ENCODE measurements around the gene HMCES. TPM values are rescaled to one million over a fixed set of nuclear protein-coding genes. Genes with fewer than 3 reads are reported as not detected.

Gene HMCES
- total and polyA plus RNA-seq, 2 donors (not counting 1 experiment from before 2014, with no cell fraction given): 22.5 to 35.6 TPM

GRCh38 chr3:129317014-129317771 lies 38.5 kb downstream of the HMCES start:
- 22% methylated on average over 8 of the region's 15 CpGs for WGBS (ENCODE audit: insufficient coverage)
- Histone ChIP-seq H3K9ac (ENCODE audit: low read length) (peak overlapping the region; percentile 74), H3K4me3 (ENCODE audit: control extremely low read depth in 1 of 5, extremely low read depth in 1 of 5, insufficient read depth in 1 of 5, low read depth in 2 of 5, low read length in 4 of 5) (peak overlapping the region in 4 of 5 experiments; percentile 77 to 84 (median 82)), H2AFZ (ENCODE audit: insufficient read depth, low read depth, low read length, poor library complexity, severe bottlenecking) (peak overlapping the region; percentile 94), H3K9me3 (ENCODE audit: control extremely low read depth in 1 of 3, control insufficient read depth in 2 of 3, insufficient read depth in 1 of 3, low read length in 2 of 3) (no peaks in the 10 kb centered on the region), H3K4me1 (ENCODE audit: control insufficient read depth in 2 of 2, insufficient read depth in 2 of 2, low read length in 2 of 2) (peaks cover 26 to 37% of the 10 kb centered on the region in 2 donors), H3K27me3 (replicated peaks in 1 of 4; ENCODE audit: control extremely low read depth in 1 of 4, control insufficient read depth in 3 of 4, insufficient read depth in 4 of 4, low read length in 3 of 4) (peaks cover 0 to 30% (median 15%) of the 10 kb centered on the region in 4 experiments), H3K79me2 (ENCODE audit: control insufficient read depth, insufficient read depth, low read length) (peaks cover 4% of the 10 kb centered on the region), H3K36me3 (replicated peaks in 1 of 2; ENCODE audit: control extremely low read depth in 1 of 2, control insufficient read depth in 1 of 2, extremely low read depth in 1 of 2, insufficient read depth in 2 of 2, low read length in 1 of 2) (no peaks in the 10 kb centered on the region), H4K20me1 (ENCODE audit: control insufficient read depth, insufficient read depth, low read length, poor library complexity, severe bottlenecking) (peaks cover 19% of the 10 kb centered on the region), H3K27ac (ENCODE audit: low read length in 2 of 2) (no peak overlapping the region), H3K4me2 (replicated peaks; ENCODE audit: low read depth, low read length, poor library complexity, severe bottlenecking) (peak overlapping the region; percentile 97)
- DNase-seq: no peak
- Mint-ChIP-seq H3K27me3 (peaks cover 18% of the 10 kb centered on the region), H3K9me3 (ENCODE audit: insufficient read depth) (no peaks in the 10 kb centered on the region), H3K4me1 (peaks cover 26% of the 10 kb centered on the region), H3K4me3 (peak overlapping the region; percentile 28), H3K27ac (no peak overlapping the region)
- POLR2A ChIA-PET: interaction anchor here (0.8 to 2.4 kb wide), 11 partner anchors 12 to 290 kb away, joined by 3 to 30 read pairs (median 6); partner anchors contain the start of genes COPG1, HMCES and RAB43
- ATAC-seq (ENCODE audit: low read depth): no peak
- CTCF ChIA-PET: interaction anchor here (1.0 to 4.2 kb wide), 23 partner anchors 10 to 350 kb away, joined by 3 to 58 read pairs (median 7); partner anchors contain the start of genes COPG1 and HMCES
- no peak for TF ChIP-seq EZH2 (IDR thresholded peaks at IDR 0.05; ENCODE audit: borderline replicate concordance, insufficient read depth, low read depth, low read length, poor library complexity, severe bottlenecking)
- TF ChIP-seq, protein P1, sequence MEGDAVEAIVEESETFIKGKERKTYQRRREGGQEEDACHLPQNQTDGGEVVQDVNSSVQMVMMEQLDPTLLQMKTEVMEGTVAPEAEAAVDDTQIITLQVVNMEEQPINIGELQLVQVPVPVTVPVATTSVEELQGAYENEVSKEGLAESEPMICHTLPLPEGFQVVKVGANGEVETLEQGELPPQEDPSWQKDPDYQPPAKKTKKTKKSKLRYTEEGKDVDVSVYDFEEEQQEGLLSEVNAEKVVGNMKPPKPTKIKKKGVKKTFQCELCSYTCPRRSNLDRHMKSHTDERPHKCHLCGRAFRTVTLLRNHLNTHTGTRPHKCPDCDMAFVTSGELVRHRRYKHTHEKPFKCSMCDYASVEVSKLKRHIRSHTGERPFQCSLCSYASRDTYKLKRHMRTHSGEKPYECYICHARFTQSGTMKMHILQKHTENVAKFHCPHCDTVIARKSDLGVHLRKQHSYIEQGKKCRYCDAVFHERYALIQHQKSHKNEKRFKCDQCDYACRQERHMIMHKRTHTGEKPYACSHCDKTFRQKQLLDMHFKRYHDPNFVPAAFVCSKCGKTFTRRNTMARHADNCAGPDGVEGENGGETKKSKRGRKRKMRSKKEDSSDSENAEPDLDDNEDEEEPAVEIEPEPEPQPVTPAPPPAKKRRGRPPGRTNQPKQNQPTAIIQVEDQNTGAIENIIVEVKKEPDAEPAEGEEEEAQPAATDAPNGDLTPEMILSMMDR (IDR thresholded peaks at IDR 0.05): no peak
- intact Hi-C loops (cut with micrococcal nuclease): loop anchor here (2.0 kb wide), 1 partner anchor 260 kb away; no protein-coding TSS in a partner anchor

DNA sequence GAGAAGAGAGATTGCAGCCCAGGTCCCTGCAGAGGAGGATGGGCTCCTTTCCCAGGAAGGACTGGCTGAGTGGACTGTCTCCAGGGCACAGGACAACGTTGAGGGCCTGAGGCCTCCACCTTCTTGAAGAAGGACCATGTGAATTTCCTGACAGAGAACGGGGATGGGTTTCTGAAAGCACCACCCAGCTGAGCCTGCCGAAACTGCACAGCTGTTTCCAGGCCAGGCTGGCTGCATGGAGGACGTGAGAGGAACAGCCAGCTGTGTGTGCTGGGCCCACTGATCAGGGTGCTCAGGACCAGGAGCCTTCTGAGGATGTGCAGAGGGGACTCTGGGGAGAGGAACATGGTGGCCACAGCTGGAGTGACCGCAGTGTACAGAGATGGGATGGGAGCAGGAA lies 39.2 kb downstream of the HMCES start:
- no peaks in the 10 kb centered on the region for H3K9me3 ChIP-seq (ENCODE audit: control extremely low read depth in 1 of 3, control insufficient read depth in 2 of 3, insufficient read depth in 1 of 3, low read length in 2 of 3)
- no peak overlapping the region for H2AFZ ChIP-seq (ENCODE audit: insufficient read depth, low read depth, low read length, poor library complexity, severe bottlenecking)
- Mint-ChIP-seq H3K27ac (no peak overlapping the region), H3K4me1 (peaks cover 23% of the 10 kb centered on the region), H3K27me3 (peaks cover 18% of the 10 kb centered on the region), H3K4me3 (no peak overlapping the region), H3K9me3 (ENCODE audit: insufficient read depth) (no peaks in the 10 kb centered on the region)
- DNase-seq (no peak), ATAC-seq (ENCODE audit: low read depth) (no peak)
- H3K4me2 ChIP-seq (replicated peaks; ENCODE audit: low read depth, low read length, poor library complexity, severe bottlenecking): no peak overlapping the region
- H3K79me2 ChIP-seq (ENCODE audit: control insufficient read depth, insufficient read depth, low read length): peaks cover 4% of the 10 kb centered on the region
- no peak overlapping the region for H3K9ac ChIP-seq (ENCODE audit: low read length)
- peaks cover 0 to 30% (median 15%) of the 10 kb centered on the region in 4 experiments for H3K27me3 ChIP-seq (replicated peaks in 1 of 4; ENCODE audit: control extremely low read depth in 1 of 4, control insufficient read depth in 3 of 4, insufficient read depth in 4 of 4, low read length in 3 of 4)
- TF ChIP-seq EZH2 (IDR thresholded peaks at IDR 0.05; ENCODE audit: borderline replicate concordance, insufficient read depth, low read depth, low read length, poor library complexity, severe bottlenecking): no peak
- TF ChIP-seq, protein P1 (IDR thresholded peaks at IDR 0.05): no peak
- POLR2A ChIA-PET: no interaction called here
- H4K20me1 ChIP-seq (ENCODE audit: control insufficient read depth, insufficient read depth, low read length, poor library complexity, severe bottlenecking): peaks cover 19% of the 10 kb centered on the region
- peaks cover 26 to 37% of the 10 kb centered on the region in 2 donors for H3K4me1 ChIP-seq (ENCODE audit: control insufficient read depth in 2 of 2, insufficient read depth in 2 of 2, low read length in 2 of 2)
- 29% methylated on average over 5 of the region's 5 CpGs for WGBS (ENCODE audit: insufficient coverage)
- intact Hi-C loops (cut with micrococcal nuclease): loop anchor here (2.0 kb wide), 1 partner anchor 259 kb away; no protein-coding TSS in a partner anchor
- no peak overlapping the region for H3K27ac ChIP-seq (ENCODE audit: low read length in 2 of 2)
- CTCF ChIA-PET: interaction anchor here (3.2 to 4.2 kb wide), 3 partner anchors 34 to 264 kb away, joined by 24 to 58 read pairs (median 27); partner anchors contain the start of gene HMCES
- H3K4me3 ChIP-seq (ENCODE audit: control extremely low read depth in 1 of 5, extremely low read depth in 1 of 5, insufficient read depth in 1 of 5, low read depth in 2 of 5, low read length in 4 of 5): no peak overlapping the region
- H3K36me3 ChIP-seq (replicated peaks in 1 of 2; ENCODE audit: control extremely low read depth in 1 of 2, control insufficient read depth in 1 of 2, extremely low read depth in 1 of 2, insufficient read depth in 2 of 2, low read length in 1 of 2): no peaks in the 10 kb centered on the region

Measured in B cell (primary cell).